ENCODE results near the gene ADGRV1.
"Not testable (repeated sequence)": the region's sequence is repeated elsewhere in the genome, so short reads cannot be mapped to it uniquely, and the experiment has no call there.

The ADGRV1 gene

DNA sequence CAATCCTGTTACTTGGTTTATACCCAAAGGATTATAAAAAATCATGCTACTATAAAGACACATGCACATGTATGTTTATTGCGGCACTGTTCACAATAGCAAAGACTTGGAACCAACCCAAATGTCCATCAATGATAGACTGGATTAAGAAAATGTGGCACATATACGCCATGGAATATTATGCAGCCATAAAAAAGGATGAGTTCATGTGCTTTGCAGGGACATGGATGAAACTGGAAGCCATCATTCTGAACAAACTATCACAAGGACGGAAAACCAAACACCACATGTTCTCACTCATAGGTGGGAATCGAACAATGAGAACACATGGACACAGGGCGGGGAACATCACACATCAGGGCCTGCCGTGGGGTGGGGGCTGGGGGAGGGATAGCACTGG is 34.5 kb downstream of the ADGRV1 start:
- DNase-seq (ENCODE audit: low read depth, low spot score), result not testable (repeated sequence)

DNA sequence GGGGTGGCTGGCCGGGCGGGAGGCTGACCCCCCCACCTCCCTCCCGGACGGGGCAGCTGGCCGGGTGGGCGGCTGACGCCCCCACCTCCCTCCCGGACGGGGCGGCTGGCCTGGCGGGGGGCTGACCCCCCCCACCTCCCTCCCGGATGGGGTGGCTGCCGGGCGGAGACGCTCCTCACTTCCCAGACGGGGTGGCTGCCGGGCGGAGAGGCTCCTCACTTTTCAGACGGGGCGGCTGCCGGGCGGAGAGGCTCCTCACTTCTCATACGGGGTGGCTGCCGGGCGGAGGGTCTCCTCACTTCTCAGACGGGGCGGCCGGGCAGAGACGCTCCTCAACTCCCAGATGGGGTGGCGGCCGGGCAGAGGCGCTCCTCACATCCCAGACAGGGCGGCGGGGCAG is 37.2 kb downstream of the ADGRV1 start:
- DNase-seq (ENCODE audit: low read depth, low spot score), result not testable (repeated sequence)

DNA sequence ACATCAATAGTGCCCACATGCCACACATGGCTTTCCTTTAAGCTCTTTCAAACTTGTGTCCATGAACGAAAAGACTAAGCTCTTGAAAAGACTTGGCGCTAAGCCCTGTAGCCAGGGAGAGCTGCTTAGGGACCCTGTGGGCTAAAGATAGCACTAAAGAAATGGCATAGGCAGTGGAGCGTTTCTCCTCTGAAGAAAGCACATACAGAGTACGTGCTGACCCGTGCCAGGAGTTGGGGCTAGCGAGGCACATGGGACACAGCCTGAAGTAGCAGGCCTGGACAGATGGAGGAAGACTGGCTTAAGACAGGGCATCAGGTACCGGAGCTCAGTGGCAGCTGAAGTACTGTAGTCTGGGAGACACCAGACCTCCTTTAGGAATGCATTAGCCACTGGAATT is 39.7 kb downstream of the ADGRV1 start:
- DNase-seq (ENCODE audit: low read depth, low spot score), result no peak

DNA sequence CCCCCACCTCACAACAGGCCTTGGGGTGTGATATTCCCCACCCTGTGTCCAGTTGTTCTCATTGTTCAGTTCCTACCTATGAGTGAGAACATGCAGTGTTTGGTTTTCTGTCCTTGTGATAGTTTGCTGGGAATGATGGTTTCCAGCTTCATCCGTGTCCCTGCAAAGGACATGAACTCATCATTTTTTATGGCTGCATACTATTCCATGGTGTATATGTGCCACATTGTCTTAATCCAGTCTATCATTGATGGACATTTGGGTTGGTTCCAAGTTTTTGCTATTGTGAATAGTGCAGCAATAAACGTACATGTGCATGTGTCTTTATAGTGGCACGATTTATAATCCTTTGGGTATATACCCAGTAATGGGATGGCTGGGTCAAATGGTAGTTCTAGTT is 41.7 kb downstream of the ADGRV1 start:
- DNase-seq (ENCODE audit: low read depth, low spot score), result not testable (repeated sequence)

DNA sequence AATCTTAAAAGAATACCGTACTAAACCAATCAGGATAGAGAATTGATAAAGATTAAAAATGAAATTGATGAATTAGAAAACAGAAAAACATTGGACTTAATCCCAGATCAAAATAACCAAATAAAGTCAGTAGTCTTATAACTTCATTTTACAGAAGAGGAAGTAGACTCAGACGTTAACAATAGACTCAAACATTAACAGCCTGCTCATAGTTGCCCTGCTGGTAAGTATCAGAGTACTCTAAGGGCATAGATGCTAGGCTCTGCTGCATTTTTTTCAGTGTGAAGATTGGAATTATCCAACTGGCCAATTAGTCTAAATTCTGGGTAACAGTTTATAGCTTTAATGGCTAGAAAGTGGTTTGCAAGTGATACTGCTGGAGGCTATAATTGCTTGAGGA is 42.9 kb downstream of the ADGRV1 start:
- no peak for DNase-seq (ENCODE audit: low read depth, low spot score)

DNA sequence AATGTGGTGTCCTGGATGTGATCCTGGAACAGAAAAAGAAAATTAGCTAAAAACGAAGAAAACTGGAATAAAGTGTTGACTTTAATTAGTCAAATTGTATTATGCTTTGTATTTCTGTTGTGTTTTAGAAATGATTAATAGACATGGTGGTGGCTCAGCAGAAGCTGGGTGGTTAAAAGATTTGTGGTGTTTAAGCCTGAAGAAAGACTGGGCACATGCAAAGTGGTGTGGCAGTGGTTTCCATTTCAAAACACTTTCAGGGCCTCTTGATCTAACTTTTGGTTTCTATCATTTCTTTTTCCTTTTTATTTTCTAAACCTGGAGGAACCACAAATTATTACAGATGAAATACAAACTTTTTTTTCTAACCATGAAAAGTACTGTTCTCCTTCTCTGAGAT is 44.1 kb downstream of the ADGRV1 start:
- DNase-seq (ENCODE audit: low read depth, low spot score), result no peak

DNA sequence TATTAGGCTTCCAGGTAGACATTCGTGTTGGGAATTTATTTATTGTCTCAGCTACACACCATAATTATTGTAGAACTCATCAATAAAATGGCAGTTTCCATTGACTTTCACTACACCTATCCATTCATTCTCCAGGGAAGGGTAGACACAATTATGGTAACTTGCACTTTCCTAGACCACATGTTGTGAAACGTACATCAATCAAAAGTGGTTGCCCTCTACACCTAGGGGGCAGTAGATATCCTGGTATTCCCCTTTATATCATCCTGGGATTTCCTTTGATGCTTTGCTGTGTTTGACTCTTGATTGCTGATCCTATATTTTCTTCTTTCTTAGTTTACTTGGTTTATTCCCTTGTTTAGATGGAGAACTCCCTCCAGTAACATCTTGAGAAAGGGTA is 47.9 kb downstream of the ADGRV1 start:
- DNase-seq (ENCODE audit: low read depth, low spot score), result no peak

DNA sequence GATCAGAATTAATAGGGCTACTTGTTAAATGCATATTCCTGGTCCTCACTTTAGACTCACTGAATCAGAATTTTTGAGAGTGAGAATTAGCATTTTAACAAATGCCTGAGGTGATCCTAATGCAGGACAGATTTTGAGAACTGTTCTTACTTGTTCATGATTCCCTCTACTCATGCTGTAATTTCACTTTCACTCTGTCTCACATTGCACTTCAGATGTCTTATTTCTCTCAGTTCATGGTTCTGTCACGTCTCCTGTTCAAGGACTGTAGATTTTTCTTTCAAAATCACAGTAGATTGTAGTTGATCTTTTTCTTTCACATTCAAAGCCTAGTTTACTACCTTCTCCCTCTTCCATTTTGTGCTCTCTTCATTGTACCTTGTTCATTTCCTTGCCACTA is 54.3 kb downstream of the ADGRV1 start:
- DNase-seq (ENCODE audit: low read depth, low spot score), result no peak

DNA sequence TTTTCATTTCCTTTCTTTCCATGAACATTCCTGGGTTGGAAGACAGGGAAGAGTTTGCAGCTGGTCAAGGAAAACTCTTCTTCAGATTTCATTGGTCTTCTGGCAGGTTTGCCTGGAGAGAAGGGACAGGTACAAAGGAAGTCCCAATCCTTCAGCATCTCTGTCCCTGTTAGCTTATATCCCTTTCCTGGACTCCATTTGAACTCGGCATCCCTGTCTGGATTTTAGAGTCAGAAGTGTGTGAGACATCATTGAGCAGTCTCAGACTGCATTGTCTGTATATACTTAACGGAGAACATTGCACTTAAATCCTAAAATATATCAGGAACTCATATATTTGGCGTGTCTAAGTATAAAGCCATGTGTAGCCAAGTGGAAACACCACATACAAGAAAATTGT is 54.9 kb downstream of the ADGRV1 start:
- no peak for DNase-seq (ENCODE audit: low read depth, low spot score)

DNA sequence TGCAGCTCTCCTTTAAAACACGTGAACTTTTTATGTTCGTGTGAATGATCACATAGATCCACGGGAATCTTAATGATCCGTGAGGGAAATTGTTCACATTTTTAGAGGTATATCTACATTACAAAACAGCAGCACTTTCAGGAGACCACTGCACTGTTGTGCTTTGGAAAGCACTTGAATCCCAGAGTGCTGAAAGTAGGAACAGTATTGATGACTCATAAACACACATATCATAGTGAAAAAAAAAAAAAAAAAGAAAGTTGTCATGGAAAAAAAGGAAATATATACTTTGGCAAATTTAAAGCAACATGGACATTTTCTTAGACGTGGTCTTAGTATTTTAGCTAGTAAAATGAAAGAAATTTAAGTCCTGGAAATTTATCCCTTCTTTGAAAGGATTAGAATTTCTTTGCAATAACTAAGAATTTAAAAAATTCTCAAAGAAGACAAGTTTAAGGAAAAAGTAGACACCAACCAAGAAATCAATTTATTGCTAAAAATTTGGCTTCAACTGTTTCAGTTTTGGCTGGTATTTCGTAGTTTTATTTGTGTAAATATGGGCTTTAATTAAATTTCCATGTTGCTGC is 55.4 kb downstream of the ADGRV1 start:
- no peak for DNase-seq (ENCODE audit: low read depth, low spot score)

DNA sequence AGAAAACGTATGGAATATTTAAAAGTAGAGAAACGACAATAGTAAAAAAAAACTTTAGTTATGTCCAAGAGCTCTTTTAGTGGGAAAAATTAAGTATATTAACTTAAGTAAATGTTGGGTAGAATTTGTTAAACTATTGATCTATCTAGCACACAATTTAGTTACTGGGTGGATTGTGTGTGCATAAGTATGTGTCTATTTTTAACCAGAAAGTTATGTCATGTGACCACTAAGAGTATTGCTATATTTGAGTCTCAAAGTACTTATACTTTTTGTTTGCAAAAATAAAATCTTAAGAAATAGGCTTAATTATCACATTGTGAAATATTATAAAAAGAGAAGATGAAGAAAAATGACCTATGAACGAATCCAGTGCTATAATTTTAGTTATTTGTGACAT is 56.8 kb downstream of the ADGRV1 start:
- DNase-seq (ENCODE audit: low read depth, low spot score), result no peak

DNA sequence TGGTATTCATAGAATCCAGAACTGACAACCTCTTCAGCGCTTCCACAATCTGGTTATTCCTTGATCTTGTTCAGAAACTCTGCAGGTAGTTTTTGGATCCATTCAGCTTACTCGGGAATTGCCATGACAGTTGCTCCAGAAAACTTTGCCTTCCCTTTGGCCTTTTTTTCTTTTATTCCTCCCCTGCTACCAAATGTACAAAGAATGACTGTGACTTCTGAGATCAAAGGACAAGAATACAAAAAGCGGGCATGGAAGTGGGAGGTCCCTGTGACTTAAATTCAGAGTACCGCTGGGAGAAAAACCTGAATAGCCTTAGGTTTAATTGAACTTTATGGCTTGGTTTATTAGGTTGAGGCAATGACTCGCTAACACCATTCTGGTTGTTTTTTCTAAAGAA is 59.5 kb downstream of the ADGRV1 start:
- no peak for DNase-seq (ENCODE audit: low read depth, low spot score)

DNA sequence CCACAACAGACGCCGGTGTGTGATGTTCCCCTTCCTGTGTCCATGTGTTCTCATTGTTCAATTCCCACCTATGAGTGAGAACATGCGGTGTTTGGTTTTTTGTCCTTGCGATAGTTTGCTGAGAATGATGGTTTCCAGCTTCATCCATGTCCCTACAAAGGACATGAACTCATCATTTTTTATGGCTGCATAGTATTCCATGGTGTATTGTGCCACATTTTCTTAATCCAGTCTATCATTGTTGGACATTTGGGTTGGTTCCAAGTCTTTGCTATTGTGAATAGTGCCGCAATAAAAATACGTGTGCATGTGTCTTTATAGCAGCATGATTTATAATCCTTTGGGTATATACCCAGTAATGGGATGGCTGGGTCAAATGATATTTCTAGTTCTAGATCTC is 61.2 kb downstream of the ADGRV1 start:
- DNase-seq (ENCODE audit: low read depth, low spot score), result not testable (repeated sequence)

DNA sequence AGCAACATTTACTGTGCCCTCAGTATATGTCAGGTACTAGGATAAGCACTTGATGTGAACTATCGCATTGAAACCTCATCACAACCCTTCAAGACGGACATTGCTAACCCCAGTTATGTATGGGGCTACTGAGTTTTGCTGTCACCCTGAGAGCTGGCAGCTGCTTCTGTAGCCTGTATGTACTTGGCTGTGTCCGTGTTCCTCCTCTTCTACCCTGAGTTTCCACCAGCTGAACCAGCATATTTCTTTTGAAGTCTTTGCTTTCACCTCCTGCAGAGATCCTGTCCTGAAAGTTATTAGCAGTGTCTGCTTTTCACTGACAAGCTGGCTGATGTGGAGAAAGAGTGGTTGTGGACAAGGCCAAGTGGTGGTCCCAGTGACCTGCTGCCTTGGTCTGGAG is 63.3 kb downstream of the ADGRV1 start:
- DNase-seq (ENCODE audit: low read depth, low spot score), result no peak

DNA sequence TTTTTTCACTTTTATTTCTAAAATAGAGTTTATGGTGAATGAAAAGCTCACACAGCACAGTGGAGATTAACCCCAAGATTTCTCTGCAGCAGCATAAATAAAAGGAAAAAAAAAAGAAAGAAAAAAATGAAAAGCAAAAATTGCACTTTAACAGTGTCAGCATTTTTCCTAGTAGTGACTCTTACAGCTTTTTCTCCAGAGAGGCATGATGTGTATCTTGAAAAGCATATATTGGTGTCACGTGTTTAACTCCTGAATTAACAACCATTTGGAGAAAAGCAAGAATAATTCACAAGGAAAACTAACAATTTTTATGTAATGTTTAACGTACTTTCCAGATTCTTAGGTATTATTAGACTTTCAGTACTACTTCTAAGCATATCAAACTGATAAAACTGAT is 67.9 kb downstream of the ADGRV1 start:
- DNase-seq (ENCODE audit: low read depth, low spot score), result no peak

DNA sequence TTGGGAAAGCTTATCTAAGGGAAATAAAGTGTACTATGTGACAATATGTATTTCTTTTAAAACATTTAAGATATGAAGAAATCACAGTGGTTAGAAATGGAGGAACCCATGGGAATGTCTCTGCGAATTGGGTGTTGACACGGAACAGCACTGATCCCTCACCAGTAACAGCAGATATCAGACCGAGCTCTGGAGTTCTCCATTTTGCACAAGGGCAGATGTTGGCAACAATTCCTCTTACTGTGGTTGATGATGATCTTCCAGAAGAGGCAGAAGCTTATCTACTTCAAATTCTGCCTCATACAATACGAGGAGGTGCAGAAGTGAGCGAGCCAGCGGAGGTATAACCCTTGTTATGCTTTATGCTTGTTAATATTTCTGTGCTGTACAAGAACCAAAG is 69.9 kb downstream of the ADGRV1 start:
- DNase-seq (ENCODE audit: low read depth, low spot score), result no peak

DNA sequence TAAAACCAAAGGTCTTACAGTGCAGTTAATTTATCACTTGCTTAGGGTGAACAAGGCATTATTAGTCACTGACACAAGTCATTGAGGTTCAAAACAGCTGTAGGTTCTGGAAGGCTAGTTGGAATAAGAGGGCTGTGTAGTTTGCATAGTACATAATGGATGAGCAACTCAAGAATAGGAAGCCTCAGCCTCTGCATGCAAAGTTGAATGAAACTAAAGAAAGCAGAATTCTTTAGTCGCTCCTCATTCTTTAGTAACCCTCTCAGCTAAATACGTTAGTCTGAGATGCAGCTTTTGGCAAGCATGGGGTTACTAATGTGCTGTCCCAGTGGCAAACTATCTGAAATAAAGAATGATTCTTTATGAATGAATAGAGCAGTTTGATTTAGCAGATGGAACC is 74.2 kb downstream of the ADGRV1 start:
- no peak for DNase-seq (ENCODE audit: low read depth, low spot score)

DNA sequence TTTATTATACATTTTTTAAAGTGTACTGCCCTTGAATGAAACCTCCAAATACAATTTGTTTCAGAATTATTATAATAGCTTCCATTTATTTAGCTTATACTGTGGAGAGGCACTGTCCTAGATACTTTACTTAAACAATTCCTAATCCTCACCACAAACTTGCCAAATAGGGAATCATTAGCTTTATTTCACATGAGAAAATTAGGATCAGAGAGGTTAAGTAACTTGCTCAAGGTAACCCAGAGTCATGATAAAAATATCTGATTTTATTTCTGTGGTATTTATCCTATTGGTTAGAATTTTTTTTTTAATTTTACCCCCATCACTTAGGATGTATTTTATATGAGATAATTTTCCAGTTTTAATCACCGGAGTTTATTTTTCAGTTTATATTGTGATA is 78.4 kb downstream of the ADGRV1 start:
- DNase-seq (ENCODE audit: low read depth, low spot score), result no peak

DNA sequence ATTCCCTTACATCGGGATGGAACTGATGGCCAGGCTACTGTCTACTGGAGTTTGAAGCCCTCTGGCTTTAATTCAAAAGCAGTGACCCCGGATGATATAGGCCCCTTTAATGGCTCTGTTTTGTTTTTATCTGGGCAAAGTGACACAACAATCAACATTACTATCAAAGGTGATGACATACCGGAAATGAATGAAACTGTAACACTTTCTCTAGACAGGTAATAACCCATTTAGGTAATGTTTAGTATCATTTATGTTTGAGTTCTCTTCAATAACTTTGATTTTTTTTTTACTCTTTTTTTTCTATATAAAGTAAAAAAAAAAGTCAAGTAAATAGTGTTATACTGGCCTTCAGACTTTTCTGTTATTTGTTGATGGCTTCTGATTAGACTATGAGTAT is 79.1 kb downstream of the ADGRV1 start:
- no peak for DNase-seq (ENCODE audit: low read depth, low spot score)

DNA sequence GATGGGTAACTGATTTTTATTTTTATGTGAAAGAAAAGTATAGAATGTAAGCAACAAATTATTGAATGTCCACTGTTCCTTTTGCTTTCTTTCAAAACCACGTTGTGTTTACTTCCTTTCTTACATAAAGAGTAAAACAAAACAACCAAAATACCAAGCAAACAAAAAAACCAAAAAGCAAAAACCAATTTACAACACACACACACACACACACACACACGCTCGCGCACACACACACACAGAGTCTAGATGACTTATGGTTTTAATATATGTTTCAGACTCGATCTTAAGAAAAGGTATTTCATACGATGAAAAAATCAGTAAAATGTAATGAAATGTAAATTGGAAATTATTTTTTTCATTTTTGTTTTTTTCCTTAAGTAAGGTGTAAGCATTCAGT is 80.3 kb downstream of the ADGRV1 start:
- no peak for DNase-seq (ENCODE audit: low read depth, low spot score)

DNA sequence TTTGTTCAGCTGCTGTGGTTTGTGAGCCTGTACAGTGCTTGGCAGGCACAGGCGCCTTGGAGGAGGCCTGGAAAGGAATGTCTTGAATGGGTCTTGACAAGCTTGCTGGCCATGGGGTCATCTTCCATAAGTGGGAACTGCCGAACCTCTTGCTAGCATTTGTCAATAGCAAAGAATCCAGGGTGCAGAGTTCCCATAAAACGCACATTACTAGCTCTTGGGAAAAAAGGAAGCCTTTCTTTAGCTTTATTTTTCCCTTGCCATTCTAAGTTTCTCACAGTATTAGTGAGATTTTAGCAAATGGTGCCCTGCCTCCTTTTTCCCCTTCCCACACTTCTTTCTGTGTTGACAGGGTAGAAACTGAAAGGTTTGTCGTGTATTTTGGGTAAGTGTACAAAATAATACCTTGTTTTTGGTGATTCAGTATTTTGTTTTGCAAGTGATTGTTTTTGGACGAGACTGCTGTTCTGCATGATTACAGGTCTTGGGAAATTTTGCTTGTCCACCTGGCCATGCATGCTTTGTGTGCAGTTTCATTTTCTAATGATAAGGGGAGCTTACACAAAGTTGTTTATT is 82.0 kb downstream of the ADGRV1 start:
- no peak for DNase-seq (ENCODE audit: low read depth, low spot score)

DNA sequence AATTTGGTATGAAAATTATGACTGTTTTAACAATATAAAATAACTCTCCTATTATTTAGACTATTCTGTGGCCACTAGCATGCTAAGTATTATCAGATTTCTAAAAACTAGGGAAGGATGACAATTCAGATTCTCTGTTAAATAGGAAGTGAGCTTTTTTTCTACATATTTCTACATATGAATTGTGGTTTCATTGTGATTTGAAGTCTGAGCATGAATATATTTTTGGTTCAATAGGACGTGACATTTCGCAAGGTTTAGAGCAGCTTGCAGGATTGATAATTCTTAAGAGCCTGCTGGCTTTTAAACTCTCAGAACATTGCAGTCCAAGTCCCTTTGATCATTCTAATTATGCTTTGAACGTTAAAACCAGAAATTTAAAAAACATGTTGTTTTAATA is 82.9 kb downstream of the ADGRV1 start:
- no peak for DNase-seq (ENCODE audit: low read depth, low spot score)

DNA sequence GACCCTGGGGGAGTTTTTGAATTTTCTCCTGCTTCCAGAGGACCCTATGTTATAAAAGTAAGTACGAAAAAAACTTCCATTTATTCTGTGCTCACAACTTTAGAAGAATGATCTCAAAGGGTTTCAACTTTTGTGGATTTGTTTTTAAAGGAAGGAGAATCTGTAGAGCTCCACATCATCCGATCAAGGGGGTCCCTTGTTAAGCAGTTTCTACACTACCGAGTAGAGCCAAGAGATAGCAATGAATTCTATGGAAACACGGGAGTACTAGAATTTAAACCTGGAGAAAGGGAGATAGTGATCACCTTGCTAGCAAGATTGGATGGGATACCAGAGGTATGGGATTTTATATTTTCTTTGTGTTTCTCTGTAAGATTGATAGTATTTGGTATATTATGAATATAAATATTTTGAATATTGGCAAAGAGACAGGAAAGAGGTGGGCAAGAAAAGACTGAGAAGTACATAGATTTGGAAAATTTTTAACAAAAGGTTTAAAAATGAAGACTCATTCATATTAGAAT is 84.2 kb downstream of the ADGRV1 start:
- no peak for DNase-seq (ENCODE audit: low read depth, low spot score)

DNA sequence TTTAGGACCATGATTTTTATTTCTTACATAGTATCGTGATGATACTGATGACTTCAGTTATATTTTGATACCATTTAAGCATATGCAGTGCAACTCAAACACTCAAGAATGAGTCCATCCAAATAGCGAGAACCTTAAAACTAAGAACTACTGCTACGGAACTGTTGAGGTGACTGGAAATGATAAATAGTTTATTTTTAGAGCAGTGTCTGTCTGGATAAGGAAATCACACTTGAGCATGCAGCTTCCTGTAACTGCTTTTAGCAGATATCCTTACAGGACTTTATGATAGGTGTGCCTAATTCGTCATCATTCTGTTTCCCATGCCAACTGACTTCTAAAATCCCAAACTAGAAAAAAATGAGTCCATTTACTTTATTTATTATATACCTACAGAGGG is 85.5 kb downstream of the ADGRV1 start:
- no peak for DNase-seq (ENCODE audit: low read depth, low spot score)
